Endometrial microvascular endothelial cells (primary cell): ENCODE data around the gene ADAP1. TPM values are rescaled to one million over a fixed set of nuclear protein-coding genes. Genes with fewer than 3 reads are reported as not detected.
"Not testable (repeated sequence)": the region's sequence is repeated elsewhere in the genome, so short reads cannot be mapped to it uniquely, and the experiment has no call there.

Experiments
- in situ Hi-C: cut with HindIII; loops from 2 replicates; pipeline ENCODE4 v1.10.0; 2017; ENCODE audit warnings: low sequenced_read_pairs, low pct_unique_long_range_greater_than_20kb; ENCODE audit errors: inconsistent ontology term
- total RNA-seq: library from RNA; depleted of rRNA; stranded (reverse); fragments of >200 nt; gene quantifications from one replicate; pipeline ENCODE4 v1.2.3, GENCODE V29; 2015; ENCODE audit errors: inconsistent ontology term

ADAP1 gene
- total RNA-seq, 1 donor from 2014 or later, result 6.4 TPM

DNA sequence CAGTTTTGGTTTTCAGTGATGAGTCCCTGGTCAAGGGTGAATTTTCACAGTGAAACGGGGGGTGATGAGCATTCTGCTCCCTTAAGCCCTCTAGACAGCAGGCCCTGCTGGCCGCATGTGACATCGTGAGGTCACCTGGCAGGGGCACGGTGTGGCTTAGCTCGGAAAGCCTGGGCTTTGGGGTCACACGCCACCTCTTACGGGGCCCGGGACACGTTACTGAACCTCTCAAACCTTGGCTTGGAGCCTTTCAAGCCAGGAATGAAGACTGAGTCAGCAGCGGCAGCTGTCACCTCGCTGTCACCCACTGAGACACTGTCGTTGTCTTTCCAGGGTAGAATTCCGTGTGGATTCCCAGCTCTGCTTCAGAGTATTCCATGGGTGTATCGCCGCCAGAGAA lies 74.0 kb downstream of the ADAP1 start:
- in situ Hi-C loops, result no loop called here

- in situ Hi-C loops, result no loop called here
These were observed 74.8 kb downstream of the ADAP1 start for GRCh38 chr7:879706-880105.

GRCh38 chr7:879093-879492 lies 75.4 kb downstream of the ADAP1 start:
- in situ Hi-C loops, result no loop called here

DNA sequence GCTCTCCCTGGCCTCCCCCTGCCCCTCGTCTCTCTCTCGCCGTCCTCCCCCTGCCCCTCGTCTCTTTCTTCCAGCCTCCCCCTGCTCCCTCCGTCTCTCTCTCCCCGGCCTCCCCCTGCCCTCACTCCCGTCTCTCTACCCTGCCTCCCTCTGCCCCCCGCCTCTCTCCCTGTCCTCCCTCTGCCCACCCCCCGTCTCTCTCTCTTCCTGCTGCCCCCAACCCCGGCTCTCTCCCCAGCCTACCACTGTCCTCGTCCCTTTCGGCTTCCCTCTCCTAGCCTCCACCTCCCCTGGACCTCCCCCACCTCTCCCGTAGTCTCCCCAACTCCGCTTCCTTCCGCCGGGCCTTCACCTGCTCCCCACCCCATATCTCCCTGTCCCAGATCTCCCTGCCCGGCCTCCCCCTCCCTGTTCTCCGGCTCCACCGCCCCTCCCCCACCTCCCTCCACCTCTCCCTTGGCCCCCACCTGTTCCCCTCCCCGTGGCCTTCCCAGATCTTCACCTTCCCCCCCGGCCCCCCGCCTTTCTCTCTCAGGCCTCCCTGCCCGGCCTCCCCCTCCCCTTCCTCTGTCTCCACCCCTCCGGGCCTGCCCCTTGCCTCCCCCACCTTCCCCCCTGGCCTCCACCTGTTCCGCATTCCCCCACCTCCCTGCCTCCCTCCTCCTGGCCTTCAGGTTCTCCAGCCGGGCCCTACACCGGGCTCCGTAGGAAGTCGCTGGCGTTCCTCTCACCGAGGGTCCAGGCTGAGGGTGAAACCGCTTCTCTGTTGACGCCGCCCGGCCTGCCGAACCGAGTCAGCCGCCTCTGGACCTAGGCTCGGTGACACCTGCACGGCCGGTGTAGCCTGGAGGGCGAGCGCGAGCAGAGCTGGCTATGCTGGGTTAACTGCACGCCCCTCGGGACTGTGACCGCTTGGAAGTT lies 76.9 kb downstream of the ADAP1 start:
- in situ Hi-C loops, result no loop called here

- in situ Hi-C loops, result no loop called here
These were observed 77.5 kb downstream of the ADAP1 start for GRCh38 chr7:876972-877311.

- in situ Hi-C loops, result no loop called here
These were observed 78.2 kb downstream of the ADAP1 start, which contains the start of gene GET4 for GRCh38 chr7:876077-876971. TSS of gene GET4 (plus strand) at chr7:876554. CDS start at chr7:876646, 92 bp downstream.

GRCh38 chr7:875476-876076 lies 78.9 kb downstream of the ADAP1 start:
- in situ Hi-C loops, result no loop called here

- in situ Hi-C loops, result no loop called here
These were observed 79.4 kb downstream of the ADAP1 start for GRCh38 chr7:875051-875450.

GRCh38 chr7:874031-874749 lies 80.3 kb downstream of the ADAP1 start:
- in situ Hi-C loops, result no loop called here

- in situ Hi-C loops, result no loop called here
These were observed 81.0 kb downstream of the ADAP1 start for GRCh38 chr7:873367-874002.

GRCh38 chr7:872685-873084 lies 81.8 kb downstream of the ADAP1 start:
- in situ Hi-C loops, result not testable (repeated sequence)

DNA sequence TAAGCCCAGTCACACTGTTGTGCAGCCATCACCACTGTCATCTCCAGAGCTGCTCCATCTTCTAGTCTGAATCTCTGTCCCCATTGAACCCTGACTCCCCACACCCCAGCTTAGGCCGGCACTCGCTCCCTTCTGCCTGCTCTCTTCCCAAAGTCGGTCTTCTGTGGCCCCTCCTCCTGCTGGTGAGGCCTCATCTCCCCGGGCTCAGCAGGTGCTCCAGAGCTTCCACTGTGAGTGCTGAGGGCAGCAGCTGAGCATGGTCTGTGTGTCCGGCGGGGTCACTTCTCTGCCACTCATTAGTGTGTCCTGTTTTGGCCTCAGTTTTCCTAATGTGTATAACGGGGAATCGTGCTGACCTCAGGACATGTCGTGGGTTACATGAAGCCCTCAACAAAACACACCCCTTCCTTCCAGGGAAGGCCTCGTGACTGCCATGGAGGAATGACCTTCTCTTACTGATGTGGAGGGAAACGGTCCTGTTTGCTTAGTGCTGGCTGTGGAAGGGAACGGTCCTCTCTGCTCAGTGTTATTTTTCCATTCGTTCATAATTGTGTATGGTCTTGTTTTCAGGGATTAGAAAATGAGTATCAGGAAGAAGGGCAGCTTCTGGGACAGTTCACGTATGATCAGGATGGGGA lies 82.5 kb downstream of the ADAP1 start:
- in situ Hi-C loops, result no loop called here

DNA sequence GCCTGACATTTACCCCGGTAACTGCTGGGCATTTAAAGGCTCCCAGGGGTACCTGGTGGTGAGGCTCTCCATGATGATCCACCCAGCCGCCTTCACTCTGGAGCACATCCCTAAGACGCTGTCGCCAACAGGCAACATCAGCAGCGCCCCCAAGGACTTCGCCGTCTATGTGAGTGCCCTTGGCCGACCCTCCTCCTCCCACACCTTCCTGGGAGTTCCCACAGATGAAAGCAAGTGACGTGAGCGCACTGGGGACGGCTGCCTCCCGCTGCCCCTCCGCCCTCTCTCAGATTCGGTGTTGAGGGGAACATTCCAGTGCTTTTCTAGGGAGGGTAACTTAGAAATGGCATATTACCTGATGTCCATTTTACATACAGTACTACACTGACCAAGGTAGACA lies 85.1 kb downstream of the ADAP1 start:
- in situ Hi-C loops, result no loop called here

GRCh38 chr7:868189-868486 lies 86.3 kb downstream of the ADAP1 start:
- in situ Hi-C loops, result no loop called here

- in situ Hi-C loops, result no loop called here
These were observed 86.9 kb downstream of the ADAP1 start for GRCh38 chr7:867406-868188.

DNA sequence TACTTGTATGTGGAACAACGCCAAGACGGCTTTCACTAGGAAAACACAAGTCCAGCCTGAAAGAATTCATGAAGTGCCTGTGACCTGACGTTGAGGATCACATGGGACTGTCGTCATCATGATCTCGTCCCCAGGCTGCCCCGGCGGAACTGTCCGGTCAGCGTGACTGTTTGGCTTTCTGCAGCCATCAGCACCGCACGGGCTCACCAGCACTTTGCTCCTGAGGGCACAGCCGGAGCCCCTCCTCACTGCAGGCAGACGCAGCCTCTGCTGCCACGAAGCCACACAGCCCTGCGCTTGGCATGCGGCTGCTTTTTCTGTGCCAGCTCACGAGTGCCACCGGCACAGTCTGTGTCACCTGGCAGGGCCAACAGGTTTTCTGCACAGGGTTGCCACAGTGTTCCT lies 87.5 kb downstream of the ADAP1 start:
- in situ Hi-C loops, result no loop called here

DNA sequence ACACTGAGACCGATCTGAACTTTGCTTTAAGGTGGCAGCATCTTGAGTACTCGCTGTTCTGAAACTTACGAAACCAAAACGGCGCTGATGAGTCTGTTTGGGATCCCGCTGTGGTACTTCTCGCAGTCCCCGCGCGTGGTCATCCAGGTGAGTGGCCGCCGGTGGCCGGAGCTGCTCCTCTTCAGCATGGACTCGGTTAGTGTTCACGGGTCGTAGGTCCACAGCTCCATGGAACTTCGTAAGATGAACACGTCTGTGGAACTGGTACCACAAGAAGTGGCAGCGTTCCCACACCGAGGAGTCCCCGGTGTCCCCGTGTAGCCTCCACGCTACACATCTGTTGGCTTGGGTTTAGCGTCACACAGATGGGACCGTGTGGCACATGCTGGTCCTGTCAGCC lies 88.6 kb downstream of the ADAP1 start:
- in situ Hi-C loops, result no loop called here
